ENCODE results near the gene GSK3A. TPM values are rescaled to one million over a fixed set of nuclear protein-coding genes. Genes with fewer than 3 reads are reported as not detected.

GSK3A gene
- total and polyA plus RNA-seq, 2 of the 8 experiments (the other 6 are each of a cell fraction or from before 2014, with no cell fraction given): 55.3 to 84.0 TPM

GRCh38 chr19:42287827-42288107 is 45.4 kb upstream of the GSK3A start:
- Histone ChIP-seq H3K23ac (ENCODE audit: insufficient read length) (no peak overlapping the region), H3K9me3 (ENCODE audit: insufficient read depth in 2 of 2, low read depth in 1 of 2, low read length in 1 of 2) (no peaks in the 10 kb centered on the region), H2BK15ac (ENCODE audit: low read length) (no peak overlapping the region), H2BK20ac (ENCODE audit: low read length) (no peak overlapping the region), H3K27ac (ENCODE audit: low read depth, low read length) (no peak overlapping the region), H3K23me2 (ENCODE audit: low read depth, low read length) (peaks cover 15% of the 10 kb centered on the region), H3K27me3 (replicated peaks in 1 of 4; ENCODE audit: control insufficient read depth in 3 of 4, extremely low read depth in 1 of 4, insufficient read depth in 3 of 4, low read length in 3 of 4) (no peaks in the 10 kb centered on the region), H3K14ac (ENCODE audit: insufficient read length) (no peak overlapping the region), H2BK120ac (replicated peaks; ENCODE audit: low read depth, low read length) (no peak overlapping the region), H3K4me3 (ENCODE audit: extremely low read depth in 1 of 4, insufficient read depth in 2 of 4, low read depth in 3 of 4, low read length in 4 of 4) (no peak overlapping the region), H2AFZ (ENCODE audit: low read length) (no peak overlapping the region), H3K18ac (ENCODE audit: extremely low read depth, low read length) (no peak overlapping the region), H4K20me1 (replicated peaks in 1 of 2; ENCODE audit: control insufficient read depth in 1 of 2, insufficient read depth in 2 of 2, low read length in 2 of 2) (peaks cover 3 to 20% of the 10 kb centered on the region in 2 experiments), H3K4ac (replicated peaks; ENCODE audit: insufficient read length, low read depth, low read length) (no peak overlapping the region), H4K8ac (ENCODE audit: extremely low read depth, insufficient read depth, low read length) (no peak overlapping the region), H3K79me2 (ENCODE audit: control insufficient read depth in 1 of 2, insufficient read depth in 2 of 2, low read length in 2 of 2) (peaks cover 0 to 22% of the 10 kb centered on the region in 2 experiments; a peak in 2 of 4 replicates), H2BK5ac (ENCODE audit: low read depth, low read length) (no peak overlapping the region; the same call in 1 of the 2 replicates), H4K91ac (replicated peaks; ENCODE audit: insufficient read length, low read length) (no peak overlapping the region), H3K9ac (replicated peaks in 1 of 4; ENCODE audit: extremely low read depth in 1 of 4, low read depth in 3 of 4, low read length in 3 of 4) (no peak overlapping the region), H4K5ac (ENCODE audit: insufficient read length, low read depth, low read length) (no peak overlapping the region), H2AK5ac (ENCODE audit: low read depth, low read length) (no peak overlapping the region), H3K56ac (replicated peaks; ENCODE audit: insufficient read length, low read depth, low read length) (no peak overlapping the region), H3K36me3 (ENCODE audit: control insufficient read depth in 2 of 4, insufficient read depth in 4 of 4, low read length in 3 of 4) (peaks cover 13 to 46% (median 41%) of the 10 kb centered on the region in 4 experiments; a peak in 7 of 8 replicates), H2BK12ac (ENCODE audit: low read depth, low read length) (no peak overlapping the region), H3K79me1 (ENCODE audit: low read depth, low read length) (peaks cover 26% of the 10 kb centered on the region), H3K4me2 (ENCODE audit: insufficient read depth in 1 of 2, low read depth in 2 of 2, low read length in 2 of 2) (no peak overlapping the region), H3K4me1 (replicated peaks in 1 of 4; ENCODE audit: control insufficient read depth in 3 of 4, insufficient read depth in 4 of 4, low read length in 3 of 4) (peaks cover 0 to 20% (median 16%) of the 10 kb centered on the region in 4 experiments; a peak in 6 of 7 replicates)
- CTCF ChIA-PET (ENCODE audit: partially characterized antibody): interaction anchor here (6.6 to 10.6 kb wide), 2 partner anchors 9 to 40 kb away, joined by 41 to 155 read pairs; partner anchors contain the start of gene GSK3A
- no peak for TF ChIP-seq BRCA1 (IDR thresholded peaks at IDR 0.05; ENCODE audit: low read depth, low read length)
- no peak for TF ChIP-seq EZH2 (IDR thresholded peaks at IDR 0.05; ENCODE audit: low read depth, low read length, severe bottlenecking)
- TF ChIP-seq RBBP5 (IDR thresholded peaks at IDR 0.05; ENCODE audit: borderline replicate concordance, low read depth, low read length): no peak
- no peak for TF ChIP-seq POLR2A (IDR thresholded peaks at IDR 0.05; ENCODE audit: control extremely low read depth in 1 of 2, low read depth in 2 of 2, low read length in 2 of 2)
- TF ChIP-seq, protein P1, sequence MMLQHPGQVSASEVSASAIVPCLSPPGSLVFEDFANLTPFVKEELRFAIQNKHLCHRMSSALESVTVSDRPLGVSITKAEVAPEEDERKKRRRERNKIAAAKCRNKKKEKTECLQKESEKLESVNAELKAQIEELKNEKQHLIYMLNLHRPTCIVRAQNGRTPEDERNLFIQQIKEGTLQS (IDR thresholded peaks at IDR 0.05; ENCODE audit: insufficient read depth, low read depth, low read length): no peak
- TF ChIP-seq SUZ12 (IDR thresholded peaks at IDR 0.05; ENCODE audit: low read length): no peak
- TF ChIP-seq KDM4A (IDR thresholded peaks at IDR 0.05; ENCODE audit: low read depth, low read length, severe bottlenecking): no peak
- no peak for TF ChIP-seq SAP30 (IDR thresholded peaks at IDR 0.05; ENCODE audit: insufficient read depth, insufficient replicate concordance, low read length)
- no peak for TF ChIP-seq HDAC6 (IDR thresholded peaks at IDR 0.05; ENCODE audit: low read depth, low read length)
- TF ChIP-seq SRF (IDR thresholded peaks at IDR 0.05; ENCODE audit: low read depth, low read length): no peak
- TF ChIP-seq KDM1A (IDR thresholded peaks at IDR 0.05; ENCODE audit: borderline replicate concordance, low read length): no peak
- TF ChIP-seq SP2 (IDR thresholded peaks at IDR 0.05; ENCODE audit: low read length): no peak
- POLR2A ChIA-PET (ENCODE audit: partially characterized antibody): interaction anchor here (0.6 to 4.3 kb wide), 4 partner anchors 7 to 1491 kb away, joined by 3 to 20 read pairs (median 14); no protein-coding TSS in a partner anchor
- FAIRE-seq (no peak), DNase-seq (ENCODE audit: low read depth in 1 of 2, low spot score in 2 of 2) (no peak)
- WGBS, 2 experiments (ENCODE audit: extremely low coverage in 1 of 2, insufficient coverage in 1 of 2, insufficient read length in 1 of 2, insufficient replicate concordance in 2 of 2, low coverage in 1 of 2, low lambda C conversion rate in 2 of 2, missing lambda C conversion rate in 1 of 2): 100% methylated on average over 4 of the region's 10 CpGs; no CpG with 5 or more reads in 1 of the 2 experiments
